ENCODE data around the gene SLC6A6. TPM values are rescaled to one million over a fixed set of nuclear protein-coding genes. Genes with fewer than 3 reads are reported as not detected.

Gene SLC6A6
- total RNA-seq (2014; rRNA removed; shearing (Covaris generic)), result 36.0 and 49.4 TPM in 2 replicates

DNA sequence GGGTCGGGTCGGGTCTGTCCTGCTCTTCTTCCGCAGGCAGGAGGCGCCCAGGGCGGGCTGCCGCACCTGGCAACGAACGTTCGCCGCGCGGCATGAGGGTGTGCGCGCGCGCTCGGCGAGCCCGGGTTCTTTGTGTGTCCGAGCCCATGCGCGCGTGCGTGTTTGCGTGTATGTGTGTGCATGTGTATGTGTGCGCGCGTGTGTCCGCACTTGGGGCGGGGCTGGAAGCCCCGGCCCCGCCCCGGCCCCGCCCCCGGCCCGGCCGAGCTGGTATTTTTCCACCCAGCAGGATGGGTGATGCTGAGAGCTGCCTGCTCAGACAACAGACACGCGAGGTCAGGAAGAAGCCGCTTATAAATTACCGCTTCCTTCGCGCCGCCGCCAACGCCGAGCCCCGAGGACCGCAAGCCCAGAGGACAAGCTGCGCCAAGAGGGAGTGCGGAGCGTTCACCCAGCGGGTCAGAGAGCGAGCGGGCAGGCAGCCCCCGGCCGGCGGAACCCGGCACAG lies at the start of gene SLC6A6:
TSS of gene SLC6A6 (plus strand) at position 303 of the 508 bp plus-strand sequence. CDS start 41,029 bp downstream, outside the sequence.
- Histone ChIP-seq H3K36me3 (peaks cover 25% of the 10 kb centered on the region), H3K4me1 (replicated peaks) (peaks cover 28% of the 10 kb centered on the region), H3K27me3 (replicated peaks) (no peaks in the 10 kb centered on the region), H3K9me3 (replicated peaks) (no peaks in the 10 kb centered on the region), H3K27ac (peak within 1 kb of the TSS; percentile 64), H3K4me3 (peak within 1 kb of the TSS; percentile 89)
- DNase-seq (ENCODE audit: low read depth in 1 of 2, low spot score in 2 of 2), result peak; percentile 82 to 89

DNA sequence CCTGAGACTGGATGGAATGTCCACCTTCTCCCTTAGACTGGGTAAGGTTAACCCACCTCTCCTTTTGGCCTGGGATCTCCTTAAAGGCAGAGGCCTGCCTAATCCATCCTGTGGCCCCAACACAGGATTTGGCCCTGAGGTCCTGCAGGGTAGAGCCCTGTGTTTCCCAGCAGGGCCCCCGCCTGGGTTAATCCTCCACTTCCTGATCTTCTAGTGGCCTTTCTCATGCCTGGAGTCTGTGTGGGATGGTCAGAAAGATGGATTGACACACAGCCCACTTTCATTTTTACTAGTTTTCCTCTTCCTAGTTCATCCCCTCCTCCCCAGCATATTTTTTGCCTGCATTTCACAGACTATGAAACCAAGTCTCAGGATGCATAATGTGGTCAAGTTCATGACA lies 48.9 kb upstream of the SLC6A6 start:
- no peak overlapping the region for H3K4me3 ChIP-seq
- no peaks in the 10 kb centered on the region for H3K27me3 ChIP-seq (replicated peaks)
- H3K4me1 ChIP-seq (replicated peaks), result peaks cover 32% of the 10 kb centered on the region
- no peak for DNase-seq (ENCODE audit: low read depth in 1 of 2, low spot score in 2 of 2)
- H3K27ac ChIP-seq, result no peak overlapping the region
- H3K36me3 ChIP-seq, result no peaks in the 10 kb centered on the region
- no peaks in the 10 kb centered on the region for H3K9me3 ChIP-seq (replicated peaks)

DNA sequence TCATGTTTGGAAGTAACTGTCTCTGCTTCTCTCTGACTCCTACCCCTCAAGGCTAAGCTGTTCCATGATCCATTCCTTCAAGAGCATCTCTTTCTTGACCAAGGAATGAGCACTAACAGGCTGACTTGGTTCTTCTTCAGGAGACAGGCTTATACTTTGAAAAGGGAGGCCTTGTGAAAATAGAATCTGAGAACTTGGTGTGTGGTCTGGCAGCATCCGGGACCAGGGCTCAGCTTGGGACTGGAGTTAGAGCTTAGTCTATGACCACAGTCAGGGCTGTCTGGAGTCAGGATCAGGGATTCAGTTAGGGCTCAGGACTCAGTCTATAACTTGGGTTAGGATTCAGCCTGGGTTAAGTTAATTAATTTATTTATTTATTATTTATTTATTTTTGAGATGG lies 44.9 kb upstream of the SLC6A6 start:
- Histone ChIP-seq H3K27ac (peak overlapping the region; percentile 71), H3K4me3 (no peak overlapping the region), H3K9me3 (replicated peaks) (no peaks in the 10 kb centered on the region), H3K27me3 (replicated peaks) (no peaks in the 10 kb centered on the region), H3K4me1 (replicated peaks) (peaks cover 69% of the 10 kb centered on the region), H3K36me3 (no peaks in the 10 kb centered on the region)
- DNase-seq (ENCODE audit: low read depth in 1 of 2, low spot score in 2 of 2), result peak; percentile 72 to 73

DNA sequence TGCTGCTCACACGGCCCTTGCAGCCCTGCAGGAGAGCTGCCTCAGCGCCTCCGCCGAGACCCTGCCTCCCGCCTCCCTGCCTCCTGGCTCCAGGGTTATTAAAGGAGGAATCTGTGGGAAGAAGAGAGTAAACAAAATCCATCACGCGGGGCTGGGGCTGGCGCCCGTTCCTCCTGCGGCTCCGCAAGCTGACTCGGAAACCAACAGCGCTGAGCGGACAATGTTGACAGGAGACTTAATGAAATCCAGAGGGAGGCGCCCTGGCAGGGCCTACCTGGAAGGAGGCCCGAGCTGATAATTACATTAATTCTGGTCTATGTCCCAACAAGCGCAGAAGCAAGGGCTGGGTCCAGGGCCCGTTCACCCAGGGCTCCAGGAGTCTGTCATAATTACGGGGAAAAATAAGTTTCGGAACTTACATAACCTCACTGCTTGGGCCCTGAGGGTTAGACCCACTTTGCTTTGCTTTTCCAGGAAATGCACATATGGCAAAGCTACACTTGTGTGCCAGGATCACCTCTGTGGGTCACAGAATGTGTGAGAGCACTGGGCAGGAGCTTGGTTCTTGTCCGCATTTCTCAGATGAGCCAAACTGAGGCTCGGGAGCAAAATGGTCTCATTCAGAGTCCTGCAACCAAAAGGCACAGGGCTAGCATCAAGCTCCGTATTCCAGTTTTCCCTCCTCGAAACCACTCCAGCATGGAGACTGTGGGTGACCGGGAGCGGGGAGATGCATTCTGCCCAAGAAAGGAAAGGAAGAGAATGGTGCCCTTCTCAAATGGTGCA lies 43.8 kb upstream of the SLC6A6 start:
- Histone ChIP-seq H3K36me3 (no peaks in the 10 kb centered on the region), H3K27me3 (replicated peaks) (no peaks in the 10 kb centered on the region), H3K4me1 (replicated peaks) (peaks cover 75% of the 10 kb centered on the region), H3K9me3 (replicated peaks) (no peaks in the 10 kb centered on the region), H3K4me3 (no peak overlapping the region), H3K27ac (peak overlapping the region; percentile 71)
- DNase-seq (ENCODE audit: low read depth in 1 of 2, low spot score in 2 of 2), result peak; percentile 92

DNA sequence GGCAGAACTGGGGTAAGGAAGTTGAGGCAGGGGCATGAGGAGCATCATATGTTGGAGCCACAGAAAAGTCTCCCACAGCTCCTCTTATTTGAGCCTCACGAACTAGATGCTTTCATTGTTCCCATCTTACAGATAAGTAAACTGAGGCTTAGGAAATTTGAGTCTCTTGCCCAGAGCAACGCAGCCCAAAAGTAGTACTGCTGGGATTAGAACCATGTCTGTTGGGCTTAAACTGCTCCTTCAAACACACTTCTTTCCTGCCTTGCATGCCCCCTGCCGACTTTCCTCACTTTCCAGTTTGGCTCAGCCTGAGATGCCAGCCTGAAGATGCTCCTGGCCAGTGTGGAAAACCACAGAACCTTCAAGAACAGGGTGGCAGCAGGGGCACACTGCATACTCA lies 43.1 kb upstream of the SLC6A6 start:
- H3K36me3 ChIP-seq, result no peaks in the 10 kb centered on the region
- H3K27ac ChIP-seq, result peak overlapping the region; percentile 71
- H3K9me3 ChIP-seq (replicated peaks), result no peaks in the 10 kb centered on the region
- no peak overlapping the region for H3K4me3 ChIP-seq
- H3K27me3 ChIP-seq (replicated peaks), result no peaks in the 10 kb centered on the region
- peaks cover 79% of the 10 kb centered on the region for H3K4me1 ChIP-seq (replicated peaks)
- peak in 1 of 2 experiments; percentile 12 for DNase-seq (ENCODE audit: low read depth in 1 of 2, low spot score in 2 of 2)

DNA sequence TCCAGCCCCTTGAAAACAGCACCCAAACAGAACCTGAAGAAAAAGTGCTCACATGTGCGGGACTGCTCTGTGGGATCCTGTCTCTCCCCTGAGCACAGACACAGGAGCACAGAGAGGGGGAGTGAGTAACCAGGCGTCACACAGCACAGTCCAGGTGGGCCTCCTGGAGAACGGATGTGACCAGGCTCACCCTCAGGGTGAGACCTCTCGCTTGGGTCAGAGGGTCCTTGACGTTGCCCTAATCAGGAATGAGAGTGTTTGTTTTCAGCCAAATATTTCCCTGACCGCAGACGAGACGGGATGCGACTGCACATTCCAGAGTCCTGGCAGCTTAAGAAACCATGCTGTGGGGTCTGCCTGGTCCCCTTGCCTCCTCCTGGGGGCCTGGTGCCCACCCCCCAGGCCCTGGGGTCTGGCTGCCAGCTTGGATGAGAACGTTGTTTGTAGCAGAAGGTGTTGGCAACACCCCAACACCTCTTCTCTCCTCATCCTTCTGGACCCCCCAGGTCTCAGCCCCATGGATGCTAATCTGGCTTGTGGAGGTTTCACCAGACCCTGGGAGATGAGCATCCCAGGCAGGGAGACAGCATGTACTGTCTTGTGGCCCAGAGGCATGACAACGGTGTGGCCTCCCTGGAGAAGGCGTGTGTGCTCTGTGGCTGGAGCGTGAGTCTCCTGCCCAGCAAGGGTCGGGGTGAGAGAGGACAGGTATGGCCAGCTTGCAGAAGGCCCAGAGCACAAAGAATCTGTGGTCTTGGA lies 42.1 kb upstream of the SLC6A6 start:
- H3K4me1 ChIP-seq (replicated peaks), result peaks cover 87% of the 10 kb centered on the region
- H3K36me3 ChIP-seq, result no peaks in the 10 kb centered on the region
- H3K9me3 ChIP-seq (replicated peaks), result no peaks in the 10 kb centered on the region
- no peak overlapping the region for H3K4me3 ChIP-seq
- peak overlapping the region; percentile 71 for H3K27ac ChIP-seq
- DNase-seq (ENCODE audit: low read depth in 1 of 2, low spot score in 2 of 2), result peak; percentile 88 to 95
- H3K27me3 ChIP-seq (replicated peaks), result no peaks in the 10 kb centered on the region

DNA sequence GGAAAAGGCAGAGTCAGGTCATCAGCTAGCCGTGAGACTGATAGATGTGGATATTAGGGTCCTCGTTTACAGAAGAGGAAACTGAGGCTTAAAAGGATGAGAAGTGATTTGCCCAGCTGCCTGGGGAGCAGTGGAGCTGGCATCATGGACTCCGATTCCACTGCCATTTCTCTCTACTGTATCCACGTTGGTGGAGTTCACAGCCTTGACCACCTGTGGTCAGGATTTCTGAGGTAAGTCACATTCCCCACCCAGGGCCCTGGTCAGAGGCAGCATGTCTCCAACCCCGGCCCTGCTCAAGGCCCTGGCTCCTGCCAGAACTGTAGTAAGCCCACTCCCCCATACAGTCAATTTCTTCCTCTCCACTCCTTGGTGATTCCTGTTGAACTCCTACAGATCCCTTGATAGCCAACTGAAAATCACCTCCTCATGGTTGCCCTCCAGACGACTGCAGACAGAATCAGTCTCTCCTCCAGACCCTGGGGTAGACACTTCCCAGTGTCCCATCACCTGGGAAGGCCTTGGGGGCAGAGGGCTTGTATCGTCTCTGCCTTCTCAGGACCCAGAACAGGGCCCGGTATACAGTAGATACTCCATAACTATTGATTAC lies 41.2 kb upstream of the SLC6A6 start:
- Histone ChIP-seq H3K27ac (peak overlapping the region; percentile 71), H3K4me1 (replicated peaks) (peaks cover 83% of the 10 kb centered on the region), H3K27me3 (replicated peaks) (no peaks in the 10 kb centered on the region), H3K9me3 (replicated peaks) (no peaks in the 10 kb centered on the region), H3K36me3 (no peaks in the 10 kb centered on the region), H3K4me3 (no peak overlapping the region)
- no peak for DNase-seq (ENCODE audit: low read depth in 1 of 2, low spot score in 2 of 2)

DNA sequence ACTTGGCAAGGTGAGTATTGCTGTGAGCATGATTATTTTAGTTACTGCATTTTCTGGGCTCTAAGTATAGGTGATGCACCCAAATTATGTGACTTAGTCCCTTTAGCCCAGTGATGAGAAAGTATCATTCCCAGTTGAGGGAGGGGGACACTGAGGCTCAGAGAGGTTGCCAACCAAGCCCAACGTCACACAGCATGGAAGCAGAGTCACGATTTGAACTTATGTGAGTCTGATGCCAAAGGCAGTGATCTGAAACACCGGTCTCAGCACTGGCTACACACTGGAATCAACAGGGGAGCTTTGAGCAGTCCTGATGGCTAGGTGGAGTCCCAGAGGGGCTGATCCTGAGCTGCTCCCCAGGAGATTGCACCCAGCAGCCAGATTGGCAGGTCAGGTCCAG lies 39.5 kb upstream of the SLC6A6 start:
- DNase-seq (ENCODE audit: low read depth in 1 of 2, low spot score in 2 of 2), result no peak
- H3K27ac ChIP-seq, result peak overlapping the region; percentile 64
- H3K9me3 ChIP-seq (replicated peaks), result no peaks in the 10 kb centered on the region
- no peaks in the 10 kb centered on the region for H3K36me3 ChIP-seq
- peaks cover 68% of the 10 kb centered on the region for H3K4me1 ChIP-seq (replicated peaks)
- no peak overlapping the region for H3K4me3 ChIP-seq
- H3K27me3 ChIP-seq (replicated peaks), result no peaks in the 10 kb centered on the region

DNA sequence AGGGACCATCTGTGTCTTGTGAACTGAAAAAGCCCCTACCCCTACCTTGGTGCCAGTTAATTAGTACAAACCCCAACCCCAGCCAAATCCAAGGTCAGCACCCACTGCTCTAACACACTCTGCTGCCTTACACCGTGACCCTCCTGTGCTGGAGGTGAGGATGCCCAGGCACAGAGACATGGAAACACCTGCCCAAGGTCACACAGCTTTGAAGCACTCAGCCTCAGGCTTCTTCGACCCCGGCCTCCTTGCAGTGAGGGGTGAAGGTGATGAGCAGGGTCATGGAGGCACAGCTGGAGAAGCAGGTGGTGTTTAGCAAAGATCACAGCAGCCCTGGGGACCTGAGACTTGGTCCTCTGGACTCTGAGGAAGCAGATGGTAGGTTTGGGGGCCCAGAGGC lies 39.0 kb upstream of the SLC6A6 start:
- Histone ChIP-seq H3K4me3 (no peak overlapping the region), H3K27me3 (replicated peaks) (no peaks in the 10 kb centered on the region), H3K9me3 (replicated peaks) (no peaks in the 10 kb centered on the region), H3K36me3 (no peaks in the 10 kb centered on the region), H3K4me1 (replicated peaks) (peaks cover 63% of the 10 kb centered on the region), H3K27ac (peak overlapping the region; percentile 64)
- DNase-seq (ENCODE audit: low read depth in 1 of 2, low spot score in 2 of 2), result no peak

DNA sequence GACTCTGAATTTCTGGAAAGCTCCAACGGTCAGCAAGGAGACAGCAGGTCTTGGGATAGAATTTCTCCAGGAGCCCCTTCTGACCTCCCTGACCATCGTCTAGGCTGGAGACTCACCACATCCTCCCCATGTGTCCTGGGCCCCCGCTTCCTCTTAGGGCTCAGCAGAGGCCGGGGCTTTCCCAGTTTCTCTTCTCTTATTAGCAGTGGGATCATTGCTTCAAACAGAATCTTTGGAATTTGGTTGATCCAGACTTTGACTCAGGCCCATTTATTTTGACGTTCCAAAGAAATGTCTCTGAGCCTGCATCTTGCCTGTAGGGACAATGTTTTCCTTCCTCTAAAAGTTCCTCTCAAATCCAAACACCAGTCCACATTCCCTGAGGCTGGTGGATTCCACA lies 38.4 kb upstream of the SLC6A6 start:
- Histone ChIP-seq H3K27me3 (replicated peaks) (no peaks in the 10 kb centered on the region), H3K36me3 (no peaks in the 10 kb centered on the region), H3K4me3 (no peak overlapping the region), H3K4me1 (replicated peaks) (peaks cover 57% of the 10 kb centered on the region), H3K9me3 (replicated peaks) (no peaks in the 10 kb centered on the region), H3K27ac (peak overlapping the region; percentile 64)
- peak; percentile 65 to 70 for DNase-seq (ENCODE audit: low read depth in 1 of 2, low spot score in 2 of 2)

DNA sequence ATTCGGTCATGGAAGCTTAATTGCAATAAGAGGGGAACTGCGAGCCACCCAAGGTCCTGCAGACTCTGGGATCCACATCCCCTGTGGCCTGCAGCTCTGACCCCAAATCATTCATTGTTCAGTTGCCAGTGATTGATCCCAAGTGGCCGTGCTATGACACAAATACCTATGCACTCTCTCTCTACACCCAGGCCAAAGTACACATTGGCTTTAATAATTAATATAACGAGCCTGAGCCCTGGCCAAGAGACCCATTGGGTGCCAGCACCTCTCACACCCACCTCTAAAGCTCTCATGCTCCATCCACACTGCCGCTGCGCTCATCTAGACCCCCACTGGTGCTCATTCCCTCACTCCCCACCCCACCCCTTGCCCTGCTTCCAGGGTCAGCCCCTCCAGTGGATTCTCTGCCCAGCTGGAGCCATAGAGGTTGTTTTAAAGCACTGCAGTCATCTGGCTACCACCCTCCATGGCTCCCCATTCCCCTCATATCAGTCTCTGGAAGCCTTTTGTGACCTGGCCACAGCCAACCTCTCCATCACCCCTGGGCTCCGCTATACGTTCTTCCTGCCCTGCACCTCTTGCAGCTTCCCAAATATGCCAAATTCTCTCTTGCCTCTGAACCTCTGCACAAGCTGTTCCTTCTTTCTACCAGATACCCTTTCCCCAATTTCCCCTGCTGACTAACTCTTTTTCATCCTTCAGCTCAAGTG lies 37.7 kb upstream of the SLC6A6 start:
- Histone ChIP-seq H3K4me1 (replicated peaks) (peaks cover 49% of the 10 kb centered on the region), H3K27me3 (replicated peaks) (no peaks in the 10 kb centered on the region), H3K27ac (peak overlapping the region; percentile 64; the same call in 1 of the 2 replicates), H3K9me3 (replicated peaks) (no peaks in the 10 kb centered on the region), H3K36me3 (no peaks in the 10 kb centered on the region), H3K4me3 (no peak overlapping the region)
- DNase-seq (ENCODE audit: low read depth in 1 of 2, low spot score in 2 of 2), result no peak

DNA sequence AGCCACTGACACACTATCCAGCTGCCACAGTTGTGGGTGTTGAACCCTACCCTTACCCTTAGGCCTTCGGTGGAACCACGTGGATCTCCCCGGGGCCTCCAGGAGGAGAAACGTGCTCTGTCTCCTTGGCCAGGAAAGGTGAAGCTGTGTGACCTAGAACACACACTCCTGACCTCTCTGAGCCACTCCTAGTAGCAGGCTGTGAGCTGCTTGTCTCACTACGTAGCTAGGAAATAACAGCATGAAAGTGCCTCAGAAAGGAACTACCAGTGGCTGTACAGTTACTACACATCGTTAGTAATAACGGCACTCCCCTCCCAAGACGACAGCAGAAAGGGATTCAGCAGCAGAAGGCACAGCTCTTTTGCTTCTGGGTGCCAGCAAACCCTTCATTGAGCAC lies 36.2 kb upstream of the SLC6A6 start:
- H3K27ac ChIP-seq, result no peak overlapping the region
- H3K4me3 ChIP-seq, result no peak overlapping the region
- no peaks in the 10 kb centered on the region for H3K36me3 ChIP-seq
- no peaks in the 10 kb centered on the region for H3K27me3 ChIP-seq (replicated peaks)
- DNase-seq (ENCODE audit: low read depth in 1 of 2, low spot score in 2 of 2), result no peak
- no peaks in the 10 kb centered on the region for H3K9me3 ChIP-seq (replicated peaks)
- H3K4me1 ChIP-seq (replicated peaks), result peaks cover 36% of the 10 kb centered on the region

Data from SJSA1 (cell line).